Nucleus accumbens (tissue), 56 donors: ENCODE data around the gene EMX1.

Experiments used
- DNase-seq, 56 donors: peaks; one replicate each; lab custom pipeline; 2025; lab: John Stamatoyannopoulos, UW

Gene EMX1

GRCh38 chr2:72954376-72955227 lies 37.3 kb downstream of the EMX1 start:
- DNase-seq: no peak

- no peak for DNase-seq
Measured at GRCh38 chr2:72955228-72956049, 38.1 kb downstream of the EMX1 start.

GRCh38 chr2:72956050-72956395 lies 38.7 kb downstream of the EMX1 start:
- DNase-seq: no peak

- no peak for DNase-seq
Measured at GRCh38 chr2:72956936-72957335, 39.6 kb downstream of the EMX1 start.

- DNase-seq: no peak
Measured at GRCh38 chr2:72958542-72959385, 41.4 kb downstream of the EMX1 start.

GRCh38 chr2:72959554-72959953 lies 42.2 kb downstream of the EMX1 start:
- DNase-seq: no peak

GRCh38 chr2:72959995-72960981 lies 43.0 kb downstream of the EMX1 start:
- DNase-seq: no peak

GRCh38 chr2:72961036-72961720 lies 43.9 kb downstream of the EMX1 start:
- DNase-seq: no peak

GRCh38 chr2:72961853-72962468 lies 44.6 kb downstream of the EMX1 start:
- DNase-seq: no peak

- no peak for DNase-seq
Measured at GRCh38 chr2:72962911-72963310, 45.6 kb downstream of the EMX1 start.

- DNase-seq: no peak
Measured at GRCh38 chr2:72963423-72964145, 46.3 kb downstream of the EMX1 start.

- no peak for DNase-seq
Measured at GRCh38 chr2:72964146-72964525, 46.8 kb downstream of the EMX1 start.

- DNase-seq: no peak
Measured at GRCh38 chr2:72965016-72965415, 47.7 kb downstream of the EMX1 start.

GRCh38 chr2:72965770-72966450 lies 48.6 kb downstream of the EMX1 start:
- no peak for DNase-seq

- no peak for DNase-seq
Measured at GRCh38 chr2:72968286-72968685, 51.0 kb downstream of the EMX1 start.

- DNase-seq: no peak
Measured at GRCh38 chr2:72969706-72970105, 52.4 kb downstream of the EMX1 start.

GRCh38 chr2:72971036-72971435 lies 53.7 kb downstream of the EMX1 start:
- DNase-seq: no peak
